HepG2 (cell line): ENCODE results near the gene IKZF5. TPM values are rescaled to one million over a fixed set of nuclear protein-coding genes. Genes with fewer than 3 reads are reported as not detected.

Experiments used
- ATF1 ChIP-seq: IDR thresholded peaks from 2 replicates; pipeline ENCODE4 v1.6.1; 2016; ENCODE audit warnings: mild to moderate bottlenecking, control low read depth
- CHD2 ChIP-seq: IDR thresholded peaks from 2 replicates; pipeline ENCODE4 v1.6.1; 2011; ENCODE audit warnings: low read depth, low read length, improper control_type of control experiment
- DPF2 ChIP-seq: sonication (generic); formaldehyde crosslinking; IDR thresholded peaks from 2 replicates; pipeline ENCODE4 v1.4.0; 2020; ENCODE audit warnings: mild to moderate bottlenecking, low read depth, missing genetic modification reagents, borderline replicate concordance
- HIVEP1 ChIP-seq: sonication (generic); formaldehyde crosslinking; IDR thresholded peaks from 2 replicates; pipeline ENCODE4 v1.4.0; 2020; ENCODE audit warnings: mild to moderate bottlenecking, missing genetic modification reagents
- KDM1A ChIP-seq: IDR thresholded peaks from 2 replicates; pipeline ENCODE4 v1.6.1; 2016; ENCODE audit warnings: missing compliant biosample characterization
- LCORL ChIP-seq, 2 experiments: fragments of 450-650 bp in 1 of 2; sonication (generic) in 1 of 2; formaldehyde crosslinking in 1 of 2; IDR thresholded peaks; 2 replicates each; pipeline versions ENCODE4 v1.5.0 to v1.6.1; 2017 to 2020; ENCODE audit warnings: antibody characterized with exemption in 1 of 2, missing genetic modification reagents in 1 of 2
- MAZ ChIP-seq, 2 experiments: sonication (generic) in 1 of 2; formaldehyde crosslinking in 1 of 2; IDR thresholded peaks; 2 replicates each; pipeline versions ENCODE4 v1.5.0 to v1.6.1; 2012 to 2020; ENCODE audit warnings: low read depth in 2 of 2, mild to moderate bottlenecking in 2 of 2, borderline replicate concordance in 1 of 2, improper control_type of control experiment in 1 of 2, low read length in 1 of 2, missing genetic modification reagents in 1 of 2, moderate library complexity in 1 of 2
- NFYB ChIP-seq: sonication (generic); formaldehyde crosslinking; IDR thresholded peaks from 2 replicates; pipeline ENCODE4 v1.4.0; 2020; ENCODE audit warnings: missing genetic modification reagents
- TERF1 ChIP-seq: sonication (generic); formaldehyde crosslinking; IDR thresholded peaks from 2 replicates; pipeline ENCODE4 v1.8.0; 2022; ENCODE audit warnings: mild to moderate bottlenecking, missing genetic modification reagents, moderate library complexity
- ZBTB43 ChIP-seq: sonication (generic); formaldehyde crosslinking; conservative IDR thresholded peaks from 2 replicates; pipeline ENCODE4 v1.4.0; 2020; ENCODE audit warnings: missing genetic modification reagents
- ZBTB7B ChIP-seq: sonication (generic); formaldehyde crosslinking; IDR thresholded peaks from 2 replicates; pipeline ENCODE4 v1.4.0; 2020; ENCODE audit warnings: missing genetic modification reagents
- ZFP82 ChIP-seq: sonication (generic); formaldehyde crosslinking; IDR thresholded peaks from 2 replicates; pipeline ENCODE4 v1.5.1; 2020; ENCODE audit warnings: mild to moderate bottlenecking, missing genetic modification reagents, borderline replicate concordance
- ZFP91 ChIP-seq: sonication (generic); formaldehyde crosslinking; IDR thresholded peaks from 2 replicates; pipeline ENCODE4 v1.9.0; 2022; ENCODE audit warnings: missing genetic modification reagents, mild to moderate bottlenecking, borderline replicate concordance
- ZKSCAN5 ChIP-seq: sonication (generic); formaldehyde crosslinking; IDR thresholded peaks from 2 replicates; pipeline ENCODE4 v1.5.1; 2020; ENCODE audit warnings: mild to moderate bottlenecking, missing genetic modification reagents
- ZNF281 ChIP-seq: sonication (generic); formaldehyde crosslinking; IDR thresholded peaks from 2 replicates; pipeline ENCODE4 v1.4.0; 2020; ENCODE audit warnings: missing genetic modification reagents, borderline replicate concordance
- ZNF530 ChIP-seq: sonication (generic); formaldehyde crosslinking; IDR thresholded peaks from 2 replicates; pipeline ENCODE4 v1.5.0; 2020; ENCODE audit warnings: low read depth, mild to moderate bottlenecking, missing genetic modification reagents
- ZNF710 ChIP-seq: sonication (generic); formaldehyde crosslinking; IDR thresholded peaks from 2 replicates; pipeline ENCODE4 v1.5.0; 2020; ENCODE audit warnings: mild to moderate bottlenecking, missing genetic modification reagents, borderline replicate concordance
- polyA plus RNA-seq, 8 experiments: library from polyadenylated mRNA; depleted of rRNA in 3 of 8; stranded (reverse) in 7 of 8; unstranded in 1 of 8; fragments of >200 nt; fragmentation: Illumina TruSeq in 4 of 8; extraction: Trizol in 4 of 8; gene quantifications; 2 replicates each; pipeline versions ENCODE4 v1.2.1 to v1.2.3, GENCODE V29; 2011 to 2016; ENCODE audit warnings: low read depth in 4 of 8, missing spikeins in 1 of 8, mixed read lengths in 1 of 8; ENCODE audit not compliant: insufficient read depth in 1 of 8
- total RNA-seq, 5 experiments: library from RNA; depleted of rRNA; stranded (reverse); fragments of >200 nt; fragmentation: Illumina TruSeq; extraction: Trizol; gene quantifications; 2 replicates each; pipeline ENCODE4 v1.2.3, GENCODE V29; 2016; ENCODE audit warnings: low read depth in 1 of 5

Gene IKZF5
- total and polyA plus RNA-seq, 2 of the 13 experiments (the other 11 are each of a cell fraction or from before 2014, with no cell fraction given), result 3.7 to 12.0 TPM

GRCh38 chr10:122980209-122981065, 28.2 kb downstream of the IKZF5 start, which contains the start of gene PSTK (continued):
- TF ChIP-seq NFYB (peak; percentile 49; the same call in 1 of the 2 replicates), DPF2 (CRISPR knock-in tag) (no peak), TERF1 (CRISPR knock-in tag) (no peak), ZBTB7B (CRISPR knock-in tag) (peak; percentile 53; the same call in 1 of the 2 replicates), CHD2 (peak; percentile 47; the same call in 1 of the 2 replicates), LCORL (IDR thresholded peaks at IDR 0.05) (no peak), LCORL (CRISPR knock-in tag; IDR thresholded peaks at IDR 0.05) (peak; percentile 37; the same call in 1 of the 2 replicates), ZFP82 (CRISPR knock-in tag) (peak; percentile 74; the same call in 1 of the 2 replicates), ZKSCAN5 (CRISPR knock-in tag) (no peak), KDM1A (CRISPR knock-in tag) (0 out of 2 replicates have a peak, but pooled peaks have one; percentile 16), ZNF281 (CRISPR knock-in tag) (no peak), ATF1 (CRISPR knock-in tag) (peak; percentile 94), ZNF710 (CRISPR knock-in tag) (peak; percentile 55; the same call in 1 of the 2 replicates), ZFP91 (peak; percentile 86), HIVEP1 (0 out of 2 replicates have a peak, but pooled peaks have one; percentile 34), MAZ (IDR thresholded peaks at IDR 0.05; ENCODE audit: borderline replicate concordance, low read depth, low read length) (0 out of 2 replicates have a peak, but pooled peaks have one; percentile 44), MAZ (CRISPR knock-in tag; IDR thresholded peaks at IDR 0.05; ENCODE audit: low read depth) (0 out of 2 replicates have a peak, but pooled peaks have one; percentile 56), ZBTB43 (peak; percentile 60; the same call in 1 of the 2 replicates), ZNF530 (no peak)
